DND-41 (cell line): ENCODE results near the gene ARHGAP20.

Experiments used
- CTCF ChIP-seq: IDR thresholded peaks from 2 replicates; pipeline ENCODE4 v1.5.1; 2012; ENCODE audit warnings: borderline replicate concordance, low read length, moderate library complexity, mild to moderate bottlenecking; ENCODE audit not compliant: poor library complexity, severe bottlenecking; ENCODE audit errors: extremely low read depth
- EZH2 ChIP-seq: IDR thresholded peaks from 3 replicates; pipeline ENCODE4 v1.6.1; 2012; ENCODE audit warnings: borderline replicate concordance, low read depth, mild to moderate bottlenecking, moderate library complexity, low read length, inconsistent platforms; ENCODE audit not compliant: severe bottlenecking

DNA sequence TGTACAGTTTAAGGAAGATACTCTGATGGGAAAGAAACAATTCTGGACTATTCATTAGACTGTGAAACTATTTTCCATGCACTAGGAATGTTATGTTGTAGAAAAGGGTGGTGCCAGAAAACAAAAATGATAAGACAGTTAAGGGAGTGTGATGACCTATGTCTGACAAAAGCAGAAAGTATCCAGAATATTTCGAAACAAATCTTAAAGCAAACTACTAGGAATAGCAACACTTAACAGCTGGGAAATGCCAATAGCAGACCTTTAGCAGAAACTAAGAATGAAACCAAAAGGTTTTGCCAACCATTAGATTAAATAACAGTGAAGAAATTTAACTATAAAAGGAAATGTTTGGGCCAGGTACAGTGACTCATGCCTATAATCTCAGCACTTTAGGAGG is 3.3 kb upstream of the ARHGAP20 start:
- TF ChIP-seq EZH2 (no peak), CTCF (no peak)
